Keratinocyte (primary cell): ENCODE data around the gene PARK7.

Experiments used
- EZH2 ChIP-seq: IDR thresholded peaks from one replicate; pipeline ENCODE4 v1.6.1; 2012; ENCODE audit warnings: inconsistent platforms, mild to moderate bottlenecking, low read length, moderate library complexity
- TF ChIP-seq, protein P1 (sequence below), 3 experiments: IDR thresholded peaks in 1 of 3; conservative IDR thresholded peaks in 1 of 3; optimal IDR thresholded peaks in 1 of 3; 2 replicates in 2 of 3; 3 replicates in 1 of 3; pipeline versions ENCODE3 to v1.5.1; 2011; ENCODE audit warnings: low read length in 3 of 3, mild to moderate bottlenecking in 3 of 3, moderate library complexity in 2 of 3, control low read depth in 1 of 3, inconsistent platforms in 1 of 3; ENCODE audit not compliant: insufficient read depth in 2 of 3; ENCODE audit errors: extremely low read depth in 1 of 3

DNA sequence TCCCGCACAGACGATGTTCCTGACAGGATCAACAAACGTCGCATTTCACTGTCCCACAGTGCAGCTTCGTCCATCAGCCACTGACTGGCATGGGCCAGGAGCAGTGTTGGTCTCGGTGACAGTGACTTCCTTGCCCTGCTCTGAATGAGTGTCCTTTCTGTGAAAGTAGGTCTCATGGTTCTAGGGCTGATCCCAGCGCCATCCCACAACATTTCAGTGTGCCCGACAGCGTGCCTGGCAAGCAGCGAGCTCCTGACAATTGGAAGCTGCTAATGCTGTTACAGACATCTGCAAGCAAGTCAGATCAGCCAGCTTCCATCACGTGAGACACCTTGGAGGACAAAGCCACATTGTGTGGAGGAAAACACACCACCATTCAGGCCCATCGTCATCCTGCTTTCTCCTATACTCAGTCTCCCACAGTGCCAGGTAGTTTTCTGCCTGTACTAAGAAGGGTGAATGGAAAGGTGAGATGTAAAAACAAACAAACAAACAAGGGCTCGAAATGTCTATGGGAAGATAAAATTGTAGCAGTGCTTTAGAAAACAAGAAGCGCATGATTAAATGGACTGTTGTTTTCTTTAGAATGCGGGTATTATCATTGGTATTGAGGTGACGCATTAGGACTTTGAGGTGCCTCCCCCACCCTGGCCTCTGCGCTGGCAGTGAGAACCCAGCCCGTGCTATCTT is 42.7 kb downstream of the PARK7 start:
- TF ChIP-seq, protein P1, sequence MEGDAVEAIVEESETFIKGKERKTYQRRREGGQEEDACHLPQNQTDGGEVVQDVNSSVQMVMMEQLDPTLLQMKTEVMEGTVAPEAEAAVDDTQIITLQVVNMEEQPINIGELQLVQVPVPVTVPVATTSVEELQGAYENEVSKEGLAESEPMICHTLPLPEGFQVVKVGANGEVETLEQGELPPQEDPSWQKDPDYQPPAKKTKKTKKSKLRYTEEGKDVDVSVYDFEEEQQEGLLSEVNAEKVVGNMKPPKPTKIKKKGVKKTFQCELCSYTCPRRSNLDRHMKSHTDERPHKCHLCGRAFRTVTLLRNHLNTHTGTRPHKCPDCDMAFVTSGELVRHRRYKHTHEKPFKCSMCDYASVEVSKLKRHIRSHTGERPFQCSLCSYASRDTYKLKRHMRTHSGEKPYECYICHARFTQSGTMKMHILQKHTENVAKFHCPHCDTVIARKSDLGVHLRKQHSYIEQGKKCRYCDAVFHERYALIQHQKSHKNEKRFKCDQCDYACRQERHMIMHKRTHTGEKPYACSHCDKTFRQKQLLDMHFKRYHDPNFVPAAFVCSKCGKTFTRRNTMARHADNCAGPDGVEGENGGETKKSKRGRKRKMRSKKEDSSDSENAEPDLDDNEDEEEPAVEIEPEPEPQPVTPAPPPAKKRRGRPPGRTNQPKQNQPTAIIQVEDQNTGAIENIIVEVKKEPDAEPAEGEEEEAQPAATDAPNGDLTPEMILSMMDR (optimal IDR thresholded peaks at IDR 0.05 in 1 of 3, IDR thresholded peaks at IDR 0.05 in 1 of 3, conservative IDR thresholded peaks at IDR 0.05 in 1 of 3; ENCODE audit: extremely low read depth in 1 of 3, insufficient read depth in 2 of 3, low read length in 3 of 3), result no peak
- TF ChIP-seq EZH2, result no peak
